Measurements from ENCODE around the gene ABTB1.

The ABTB1 gene

GRCh38 chr3:127660621-127661251, 12.0 kb upstream of the ABTB1 start:
- Mint-ChIP-seq H3K27ac (no peak overlapping the region), H3K36me3 (ENCODE audit: low read depth) (no peaks in the 10 kb centered on the region), H3K4me3 (no peak overlapping the region), H3K4me1 (ENCODE audit: low read depth) (peaks cover 1% of the 10 kb centered on the region), H3K27me3 (ENCODE audit: low read depth) (peaks cover 12% of the 10 kb centered on the region), H3K9me3 (no peaks in the 10 kb centered on the region)

GRCh38 chr3:127661600-127661999, 11.2 kb upstream of the ABTB1 start:
- Mint-ChIP-seq H3K4me3 (no peak overlapping the region), H3K27ac (no peak overlapping the region), H3K9me3 (no peaks in the 10 kb centered on the region), H3K27me3 (ENCODE audit: low read depth) (peaks cover 12% of the 10 kb centered on the region), H3K36me3 (ENCODE audit: low read depth) (no peaks in the 10 kb centered on the region), H3K4me1 (ENCODE audit: low read depth) (peaks cover 1% of the 10 kb centered on the region)

GRCh38 chr3:127662001-127662469, 10.7 kb upstream of the ABTB1 start:
- Mint-ChIP-seq H3K4me3 (no peak overlapping the region), H3K9me3 (no peaks in the 10 kb centered on the region), H3K27me3 (ENCODE audit: low read depth) (peaks cover 12% of the 10 kb centered on the region), H3K27ac (no peak overlapping the region), H3K4me1 (ENCODE audit: low read depth) (peaks cover 1% of the 10 kb centered on the region), H3K36me3 (ENCODE audit: low read depth) (no peaks in the 10 kb centered on the region)

- Mint-ChIP-seq H3K4me3 (no peak overlapping the region), H3K27me3 (ENCODE audit: low read depth) (peaks cover 3% of the 10 kb centered on the region), H3K4me1 (ENCODE audit: low read depth) (peaks cover 1% of the 10 kb centered on the region), H3K9me3 (no peaks in the 10 kb centered on the region), H3K27ac (no peak overlapping the region), H3K36me3 (ENCODE audit: low read depth) (no peaks in the 10 kb centered on the region)
Measured at GRCh38 chr3:127663151-127663550, 9.6 kb upstream of the ABTB1 start.

- H3K9me3 Mint-ChIP-seq, result no peaks in the 10 kb centered on the region
- H3K4me3 Mint-ChIP-seq, result no peak overlapping the region
- peaks cover 2% of the 10 kb centered on the region for H3K27me3 Mint-ChIP-seq (ENCODE audit: low read depth)
- H3K36me3 Mint-ChIP-seq (ENCODE audit: low read depth), result no peaks in the 10 kb centered on the region
- H3K27ac Mint-ChIP-seq, result no peak overlapping the region
- H3K4me1 Mint-ChIP-seq (ENCODE audit: low read depth), result peaks cover 1% of the 10 kb centered on the region
Measured at GRCh38 chr3:127665165-127665564, 7.6 kb upstream of the ABTB1 start.

- Mint-ChIP-seq H3K4me1 (ENCODE audit: low read depth) (no peaks in the 10 kb centered on the region), H3K27ac (no peak overlapping the region), H3K9me3 (no peaks in the 10 kb centered on the region), H3K36me3 (ENCODE audit: low read depth) (no peaks in the 10 kb centered on the region), H3K4me3 (no peak overlapping the region), H3K27me3 (ENCODE audit: low read depth) (no peaks in the 10 kb centered on the region)
Measured at GRCh38 chr3:127665586-127665985, 7.2 kb upstream of the ABTB1 start.

- Mint-ChIP-seq H3K9me3 (no peaks in the 10 kb centered on the region), H3K27ac (no peak overlapping the region), H3K4me1 (ENCODE audit: low read depth) (no peaks in the 10 kb centered on the region), H3K4me3 (no peak overlapping the region), H3K27me3 (ENCODE audit: low read depth) (no peaks in the 10 kb centered on the region), H3K36me3 (ENCODE audit: low read depth) (no peaks in the 10 kb centered on the region)
Measured at GRCh38 chr3:127666676-127667075, 6.1 kb upstream of the ABTB1 start.

- Mint-ChIP-seq H3K4me1 (ENCODE audit: low read depth) (peaks cover 2% of the 10 kb centered on the region), H3K4me3 (no peak overlapping the region), H3K27ac (no peak overlapping the region), H3K36me3 (ENCODE audit: low read depth) (peaks cover 2% of the 10 kb centered on the region), H3K27me3 (ENCODE audit: low read depth) (no peaks in the 10 kb centered on the region), H3K9me3 (no peaks in the 10 kb centered on the region)
Measured at GRCh38 chr3:127667119-127667681, 5.6 kb upstream of the ABTB1 start.

GRCh38 chr3:127668906-127669305, 3.8 kb upstream of the ABTB1 start:
- no peaks in the 10 kb centered on the region for H3K27me3 Mint-ChIP-seq (ENCODE audit: low read depth)
- no peak overlapping the region for H3K4me3 Mint-ChIP-seq
- peaks cover 7% of the 10 kb centered on the region for H3K4me1 Mint-ChIP-seq (ENCODE audit: low read depth)
- H3K9me3 Mint-ChIP-seq, result no peaks in the 10 kb centered on the region
- no peak overlapping the region for H3K27ac Mint-ChIP-seq
- H3K36me3 Mint-ChIP-seq (ENCODE audit: low read depth), result peaks cover 2% of the 10 kb centered on the region

- Mint-ChIP-seq H3K27ac (no peak overlapping the region), H3K9me3 (no peaks in the 10 kb centered on the region), H3K27me3 (ENCODE audit: low read depth) (no peaks in the 10 kb centered on the region), H3K36me3 (ENCODE audit: low read depth) (peaks cover 2% of the 10 kb centered on the region), H3K4me3 (no peak overlapping the region), H3K4me1 (ENCODE audit: low read depth) (peaks cover 13% of the 10 kb centered on the region)
Measured at GRCh38 chr3:127669541-127670228, 3.1 kb upstream of the ABTB1 start.

- Mint-ChIP-seq H3K9me3 (no peaks in the 10 kb centered on the region), H3K27ac (peak overlapping the region; percentile 41), H3K36me3 (ENCODE audit: low read depth) (peaks cover 2% of the 10 kb centered on the region), H3K4me3 (no peak overlapping the region), H3K27me3 (ENCODE audit: low read depth) (no peaks in the 10 kb centered on the region), H3K4me1 (ENCODE audit: low read depth) (peaks cover 17% of the 10 kb centered on the region)
Measured at GRCh38 chr3:127670229-127670559, 2.6 kb upstream of the ABTB1 start.

- Mint-ChIP-seq H3K27ac (peak overlapping the region; percentile 98), H3K4me3 (peak overlapping the region; percentile 68), H3K36me3 (ENCODE audit: low read depth) (peaks cover 2% of the 10 kb centered on the region), H3K4me1 (ENCODE audit: low read depth) (peaks cover 17% of the 10 kb centered on the region), H3K27me3 (ENCODE audit: low read depth) (no peaks in the 10 kb centered on the region), H3K9me3 (no peaks in the 10 kb centered on the region)
Measured at GRCh38 chr3:127670761-127671522, 1.8 kb upstream of the ABTB1 start.

GRCh38 chr3:127671523-127672428, 976 bp upstream of the ABTB1 start:
- Mint-ChIP-seq H3K27ac (peak overlapping the region; percentile 98), H3K36me3 (ENCODE audit: low read depth) (peaks cover 2% of the 10 kb centered on the region), H3K27me3 (ENCODE audit: low read depth) (no peaks in the 10 kb centered on the region), H3K4me1 (ENCODE audit: low read depth) (peaks cover 17% of the 10 kb centered on the region), H3K9me3 (no peaks in the 10 kb centered on the region), H3K4me3 (peak overlapping the region; percentile 95)
